HG02642 (cell line): Measurements from ENCODE around the gene CFAP54.
"Not testable (repeated sequence)": the region's sequence is repeated elsewhere in the genome, so short reads cannot be mapped to it uniquely, and the experiment has no call there.

Experiments
- ATAC-seq: cut with Tn5 transposase; IDR thresholded peaks from one replicate; pipeline ENCODE4 v1.9.1; 2021; ENCODE audit warnings: mild to moderate bottlenecking; ENCODE audit not compliant: unreplicated experiment, poor library complexity

The CFAP54 gene

GRCh38 chr12:96719660-96720362 lies 230.4 kb downstream of the CFAP54 start:
- ATAC-seq: peak; percentile 95

GRCh38 chr12:96720363-96720705 lies 231.0 kb downstream of the CFAP54 start:
- peak; percentile 64 for ATAC-seq

GRCh38 chr12:96729466-96729865 lies 240.1 kb downstream of the CFAP54 start:
- ATAC-seq: not testable (repeated sequence)

GRCh38 chr12:96729886-96730285 lies 240.5 kb downstream of the CFAP54 start:
- no peak for ATAC-seq

- no peak for ATAC-seq
These were observed 254.2 kb downstream of the CFAP54 start for GRCh38 chr12:96743606-96744005.

- no peak for ATAC-seq
These were observed 260.6 kb downstream of the CFAP54 start for GRCh38 chr12:96749999-96750398.

GRCh38 chr12:96751626-96752025 lies 262.2 kb downstream of the CFAP54 start:
- no peak for ATAC-seq

- ATAC-seq: no peak
These were observed 262.8 kb downstream of the CFAP54 start for GRCh38 chr12:96752211-96752610.

GRCh38 chr12:96766232-96766631 lies 276.9 kb downstream of the CFAP54 start:
- no peak for ATAC-seq

- ATAC-seq: no peak
These were observed 280.0 kb downstream of the CFAP54 start for GRCh38 chr12:96769400-96769799.

GRCh38 chr12:96770219-96771102 lies 281.1 kb downstream of the CFAP54 start:
- no peak for ATAC-seq

- ATAC-seq: no peak
These were observed 283.7 kb downstream of the CFAP54 start for GRCh38 chr12:96773031-96773430.

- no peak for ATAC-seq
These were observed 285.3 kb downstream of the CFAP54 start for GRCh38 chr12:96774496-96775256.

GRCh38 chr12:96776908-96777307 lies 287.5 kb downstream of the CFAP54 start:
- ATAC-seq: no peak

GRCh38 chr12:96780330-96780729 lies 291.0 kb downstream of the CFAP54 start:
- no peak for ATAC-seq

GRCh38 chr12:96786791-96787190 lies 297.4 kb downstream of the CFAP54 start:
- no peak for ATAC-seq

- ATAC-seq: no peak
These were observed 314.6 kb downstream of the CFAP54 start for GRCh38 chr12:96803969-96804368.

GRCh38 chr12:96806272-96806671 lies 316.9 kb downstream of the CFAP54 start:
- ATAC-seq: no peak

GRCh38 chr12:96807741-96808140 lies 318.4 kb downstream of the CFAP54 start:
- no peak for ATAC-seq

GRCh38 chr12:96808587-96808986 lies 319.2 kb downstream of the CFAP54 start:
- ATAC-seq: no peak

GRCh38 chr12:96809522-96809921 lies 320.1 kb downstream of the CFAP54 start:
- ATAC-seq: no peak
